Activated T-cell treated with anti-CD3 and anti-CD28 coated beads for 24 hours (primary cell): ENCODE results near the gene CHRNE.
A peak's percentile ranks its signal among the peaks of the same experiment; 100 is the strongest.
"Not testable (repeated sequence)": the region's sequence is repeated elsewhere in the genome, so short reads cannot be mapped to it uniquely, and the experiment has no call there.

Source experiments
- DNase-seq: peaks from one replicate; pipeline ENCODE4 v3.0.0-alpha.2; 2020; ENCODE audit warnings: low read depth

The CHRNE gene

DNA sequence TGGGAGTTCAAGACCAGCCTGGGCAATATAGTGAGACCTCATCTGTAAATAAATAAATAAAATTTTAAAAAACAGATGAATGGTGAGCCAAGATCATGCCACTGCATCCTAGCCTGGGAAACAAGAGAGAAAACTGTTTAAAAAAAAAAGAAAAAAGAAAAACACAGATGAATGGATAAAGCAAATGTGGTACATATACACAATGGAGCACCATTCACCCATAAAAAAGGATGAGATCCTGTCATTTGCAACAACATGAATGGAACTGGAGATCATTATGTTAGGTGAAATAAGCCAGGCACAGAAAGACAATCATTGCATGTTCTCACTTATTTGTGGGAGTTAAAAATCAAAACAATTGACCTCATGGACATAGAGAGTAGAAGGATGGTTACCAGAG, 3.7 kb upstream of the CHRNE start:
- DNase-seq: not testable (repeated sequence)

GRCh38 chr17:4902540-4902939, 358 bp downstream of the CHRNE start:
- no peak for DNase-seq

- no peak for DNase-seq
These were observed 1.1 kb downstream of the CHRNE start for GRCh38 chr17:4901648-4902344.

DNA sequence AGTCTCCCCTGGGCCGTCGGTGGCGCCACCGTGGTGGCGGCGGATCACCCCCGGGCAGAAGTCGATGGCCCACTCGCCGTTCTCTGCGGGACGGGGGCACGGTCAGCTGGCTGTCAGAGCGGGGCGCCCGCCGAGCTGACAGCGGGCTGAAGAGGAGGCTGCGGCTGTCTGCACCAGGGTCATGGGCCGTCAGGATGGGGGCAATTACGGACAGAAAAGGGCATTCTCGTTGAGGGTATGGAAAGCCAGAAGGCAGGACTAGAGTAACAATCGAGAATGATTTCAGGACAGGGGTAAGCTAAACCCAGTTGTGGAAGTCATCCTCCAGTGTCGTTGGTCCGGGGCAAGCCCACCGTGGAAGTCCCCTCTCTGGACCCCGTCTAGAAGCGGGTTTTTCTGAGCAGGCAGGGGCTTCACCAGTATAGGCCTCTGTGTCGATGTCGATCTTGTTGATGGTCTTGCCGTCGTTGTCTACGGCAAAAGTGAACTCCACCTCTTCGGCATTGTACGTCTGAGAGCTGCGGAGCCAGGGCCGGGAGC, 1.7 kb downstream of the CHRNE start:
- DNase-seq: no peak

- peak; percentile 12 for DNase-seq
These were observed 2.4 kb downstream of the CHRNE start for GRCh38 chr17:4900231-4901107.

DNA sequence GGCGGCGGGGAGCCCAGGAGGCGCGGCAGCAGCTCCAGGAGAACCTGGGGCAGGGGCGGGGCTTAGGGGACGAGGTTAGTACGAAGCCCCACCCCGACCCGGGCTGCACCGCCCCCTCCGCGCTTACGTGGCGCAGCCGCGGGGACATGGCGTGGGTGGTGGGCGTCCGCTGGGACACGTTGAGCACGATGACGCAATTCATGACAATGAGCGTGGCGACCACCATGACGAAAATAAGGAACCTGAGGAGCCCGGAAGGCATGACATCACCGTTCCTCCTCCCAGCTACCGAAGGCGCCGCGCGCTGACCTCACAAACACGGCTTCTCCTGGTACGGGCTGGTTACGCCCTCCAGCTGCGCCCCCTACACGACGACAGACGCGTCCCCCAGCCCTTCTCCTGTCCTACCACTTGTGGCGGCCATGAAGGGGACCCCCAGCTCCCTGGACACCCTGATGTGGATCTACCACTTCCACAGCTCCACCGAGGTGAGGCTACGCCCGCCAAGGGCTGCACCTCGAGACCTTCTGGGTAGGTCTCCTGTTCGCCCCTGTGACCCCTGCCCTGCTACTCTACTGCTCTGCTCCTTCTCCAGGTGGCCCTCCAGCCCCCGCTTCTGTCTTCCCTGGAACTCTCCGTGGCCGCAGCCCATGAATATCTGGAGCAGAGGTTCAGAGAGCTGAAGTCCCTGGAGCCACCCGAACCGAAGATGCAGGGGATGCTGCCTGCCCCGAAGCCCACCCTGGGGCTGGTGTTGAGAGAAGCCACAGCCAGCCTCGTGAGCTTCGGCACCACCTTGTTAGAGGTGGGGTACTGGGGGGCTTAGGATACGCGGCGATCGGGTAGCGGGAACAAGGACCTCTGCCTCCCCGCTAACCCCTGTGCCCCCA, 3.3 kb downstream of the CHRNE start, which contains the start of gene C17orf107:
Gene C17orf107, plus strand, starts transcription at position 196 of the 890 bp plus-strand sequence. Its CDS starts 227 bp downstream, at position 423.
- DNase-seq: peak; percentile 91

DNA sequence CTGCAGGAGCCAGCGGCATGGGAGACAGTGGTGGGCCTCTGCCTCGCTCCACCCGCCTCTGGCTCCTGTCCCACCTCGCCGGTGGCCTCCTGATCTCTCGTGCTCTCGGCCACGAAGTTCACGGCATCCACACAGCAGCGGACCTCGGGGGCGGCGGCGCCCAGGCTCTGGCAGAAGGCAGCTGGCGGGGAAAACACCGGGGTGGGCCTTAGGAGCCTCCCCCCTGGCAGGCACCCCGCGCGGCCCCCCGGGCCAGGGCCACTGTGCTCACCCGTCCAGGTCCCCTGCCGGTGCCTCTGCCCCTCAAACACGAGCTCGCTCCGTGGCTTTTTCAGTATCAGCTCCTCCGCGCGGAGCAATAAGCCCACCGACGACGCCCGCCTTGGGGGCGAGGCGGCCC, 4.0 kb downstream of the CHRNE start:
- DNase-seq: no peak

- DNase-seq: no peak
These were observed 4.5 kb downstream of the CHRNE start for GRCh38 chr17:4898351-4898750.

DNA sequence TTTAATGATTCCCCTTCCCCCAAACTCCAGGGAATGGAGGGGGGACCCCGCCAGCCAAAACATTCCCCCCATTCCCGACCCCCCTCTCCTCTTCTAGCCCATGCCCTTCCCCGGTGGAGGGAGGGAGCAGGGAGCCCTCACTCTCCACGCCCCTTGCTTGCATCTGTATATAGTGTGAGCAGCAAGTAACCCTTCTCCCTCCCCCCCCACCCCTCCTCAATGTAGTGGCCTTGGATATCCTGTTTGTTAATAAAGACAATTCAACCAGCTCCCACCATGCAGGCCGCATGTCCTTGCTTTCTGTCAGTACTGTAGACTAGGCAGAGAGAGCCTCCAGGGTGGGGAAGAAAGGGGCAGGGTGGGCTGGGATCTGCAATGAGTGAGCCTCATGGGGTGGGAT, 5.1 kb downstream of the CHRNE start:
- no peak for DNase-seq

DNA sequence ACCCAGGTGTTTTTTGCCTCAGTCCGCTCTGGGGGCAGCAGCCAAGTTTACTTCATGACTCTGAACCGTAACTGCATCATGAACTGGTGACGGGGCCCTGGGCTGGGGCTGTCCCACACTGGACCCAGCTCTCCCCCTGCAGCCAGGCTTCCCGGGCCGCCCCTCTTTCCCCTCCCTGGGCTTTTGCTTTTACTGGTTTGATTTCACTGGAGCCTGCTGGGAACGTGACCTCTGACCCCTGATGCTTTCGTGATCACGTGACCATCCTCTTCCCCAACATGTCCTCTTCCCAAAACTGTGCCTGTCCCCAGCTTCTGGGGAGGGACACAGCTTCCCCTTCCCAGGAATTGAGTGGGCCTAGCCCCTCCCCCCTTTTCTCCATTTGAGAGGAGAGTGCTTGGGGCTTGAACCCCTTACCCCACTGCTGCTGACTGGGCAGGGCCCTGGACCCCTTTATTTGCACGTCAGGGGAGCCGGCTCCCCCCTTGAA, 5.7 kb downstream of the CHRNE start:
- DNase-seq: no peak

DNA sequence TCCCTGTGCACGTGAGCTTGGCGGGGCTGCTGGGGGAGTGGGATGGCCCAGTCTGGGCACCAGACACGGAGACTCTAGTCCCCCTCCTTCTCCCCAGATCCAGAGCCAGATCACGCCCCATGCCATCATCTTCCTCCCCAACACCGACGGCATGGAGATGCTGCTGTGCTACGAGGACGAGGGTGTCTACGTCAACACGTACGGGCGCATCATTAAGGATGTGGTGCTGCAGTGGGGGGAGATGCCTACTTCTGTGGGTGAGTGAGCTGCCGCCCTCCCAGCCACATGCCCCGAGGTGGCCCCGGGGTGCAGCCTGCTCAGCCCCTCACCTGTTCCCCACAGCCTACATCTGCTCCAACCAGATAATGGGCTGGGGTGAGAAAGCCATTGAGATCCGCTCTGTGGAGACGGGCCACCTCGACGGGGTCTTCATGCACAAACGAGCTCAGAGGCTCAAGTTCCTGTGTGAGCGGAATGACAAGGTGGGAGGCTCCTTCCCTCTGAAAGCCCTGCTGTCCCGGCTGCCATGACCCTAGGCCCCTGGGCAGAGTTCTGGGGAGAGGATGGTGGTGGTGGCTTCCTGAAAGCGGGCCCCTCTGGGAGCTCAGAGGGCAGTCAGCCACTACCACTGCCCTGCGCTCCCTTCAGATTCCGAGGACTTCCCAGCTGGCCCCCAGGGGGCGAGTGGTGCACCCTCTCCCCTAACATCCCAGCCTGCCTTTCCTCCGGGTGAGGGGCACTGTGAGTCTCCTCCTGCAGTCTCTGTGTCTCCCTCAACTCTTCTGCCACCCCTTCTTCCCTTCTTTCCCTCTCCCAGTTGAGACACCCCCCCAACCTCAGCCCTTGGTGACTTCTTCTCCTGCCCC, 6.3 kb downstream of the CHRNE start:
- no peak for DNase-seq

DNA sequence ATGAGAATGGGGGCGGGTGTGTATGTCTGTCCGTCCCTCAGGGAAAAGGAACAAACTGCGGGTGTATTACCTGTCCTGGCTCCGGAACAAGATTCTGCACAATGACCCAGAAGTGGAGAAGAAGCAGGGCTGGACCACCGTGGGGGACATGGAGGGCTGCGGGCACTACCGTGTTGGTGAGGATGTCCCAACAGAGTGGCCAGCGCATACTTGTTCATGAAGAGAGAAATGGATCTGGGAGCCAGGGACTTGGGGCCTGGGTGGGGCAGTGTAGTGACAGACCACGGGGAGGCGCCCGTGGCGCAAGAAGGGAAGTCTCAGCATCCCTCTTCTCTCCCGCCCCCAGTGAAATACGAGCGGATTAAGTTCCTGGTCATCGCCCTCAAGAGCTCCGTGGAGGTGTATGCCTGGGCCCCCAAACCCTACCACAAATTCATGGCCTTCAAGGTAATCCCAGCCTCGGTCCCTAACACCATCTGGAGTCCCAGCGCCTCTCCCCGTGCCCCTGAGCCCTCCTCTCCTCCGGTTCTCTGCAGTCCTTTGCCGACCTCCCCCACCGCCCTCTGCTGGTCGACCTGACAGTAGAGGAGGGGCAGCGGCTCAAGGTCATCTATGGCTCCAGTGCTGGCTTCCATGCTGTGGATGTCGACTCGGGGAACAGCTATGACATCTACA, 7.1 kb downstream of the CHRNE start:
- DNase-seq: no peak

DNA sequence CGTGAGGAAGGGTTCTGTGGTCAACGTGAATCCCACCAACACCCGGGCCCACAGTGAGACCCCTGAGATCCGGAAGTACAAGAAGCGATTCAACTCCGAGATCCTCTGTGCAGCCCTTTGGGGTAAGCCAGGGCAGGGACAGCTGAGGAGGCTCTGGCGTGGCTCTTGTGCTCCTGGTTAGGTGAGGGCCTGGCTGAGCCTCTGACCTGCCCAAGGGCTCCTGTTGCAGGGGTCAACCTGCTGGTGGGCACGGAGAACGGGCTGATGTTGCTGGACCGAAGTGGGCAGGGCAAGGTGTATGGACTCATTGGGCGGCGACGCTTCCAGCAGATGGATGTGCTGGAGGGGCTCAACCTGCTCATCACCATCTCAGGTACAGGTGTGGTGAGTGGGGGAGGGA, 7.8 kb downstream of the CHRNE start:
- no peak for DNase-seq

- no peak for DNase-seq
These were observed 9.0 kb downstream of the CHRNE start for GRCh38 chr17:4893721-4894560.

GRCh38 chr17:4893272-4893671, 9.6 kb downstream of the CHRNE start:
- DNase-seq: no peak

DNA sequence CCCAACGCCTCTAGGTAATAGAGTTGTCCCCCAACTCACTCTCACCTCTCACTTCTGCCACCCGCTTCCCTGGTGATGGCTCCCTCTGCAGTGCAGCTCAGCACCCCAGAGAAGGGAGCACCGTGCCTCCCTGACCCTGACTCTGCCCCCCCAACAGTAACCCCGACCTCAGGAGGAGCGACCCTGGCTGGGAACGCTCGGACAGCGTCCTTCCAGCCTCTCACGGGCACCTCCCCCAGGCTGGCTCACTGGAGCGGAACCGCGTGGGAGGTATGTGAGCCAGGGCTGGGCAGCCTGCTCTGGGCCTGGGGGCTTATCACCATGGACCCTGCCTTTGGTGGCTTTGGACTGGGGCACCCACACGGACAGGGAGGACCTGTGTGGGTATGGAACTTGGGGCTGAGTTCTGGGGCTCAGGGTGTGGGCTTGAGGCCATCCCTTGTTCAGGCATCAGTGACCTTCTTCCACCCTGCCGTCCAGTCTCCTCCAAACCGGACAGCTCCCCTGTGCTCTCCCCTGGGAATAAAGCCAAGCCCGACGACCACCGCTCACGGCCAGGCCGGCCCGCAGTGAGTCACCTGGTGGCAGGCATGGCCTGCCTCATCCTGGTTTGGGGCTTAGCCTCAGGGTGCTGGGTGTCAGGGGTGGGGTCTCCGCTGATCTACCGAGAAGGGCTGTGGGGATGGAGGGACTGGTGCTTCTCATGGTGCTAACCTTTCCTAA, 10.2 kb downstream of the CHRNE start:
- no peak for DNase-seq

DNA sequence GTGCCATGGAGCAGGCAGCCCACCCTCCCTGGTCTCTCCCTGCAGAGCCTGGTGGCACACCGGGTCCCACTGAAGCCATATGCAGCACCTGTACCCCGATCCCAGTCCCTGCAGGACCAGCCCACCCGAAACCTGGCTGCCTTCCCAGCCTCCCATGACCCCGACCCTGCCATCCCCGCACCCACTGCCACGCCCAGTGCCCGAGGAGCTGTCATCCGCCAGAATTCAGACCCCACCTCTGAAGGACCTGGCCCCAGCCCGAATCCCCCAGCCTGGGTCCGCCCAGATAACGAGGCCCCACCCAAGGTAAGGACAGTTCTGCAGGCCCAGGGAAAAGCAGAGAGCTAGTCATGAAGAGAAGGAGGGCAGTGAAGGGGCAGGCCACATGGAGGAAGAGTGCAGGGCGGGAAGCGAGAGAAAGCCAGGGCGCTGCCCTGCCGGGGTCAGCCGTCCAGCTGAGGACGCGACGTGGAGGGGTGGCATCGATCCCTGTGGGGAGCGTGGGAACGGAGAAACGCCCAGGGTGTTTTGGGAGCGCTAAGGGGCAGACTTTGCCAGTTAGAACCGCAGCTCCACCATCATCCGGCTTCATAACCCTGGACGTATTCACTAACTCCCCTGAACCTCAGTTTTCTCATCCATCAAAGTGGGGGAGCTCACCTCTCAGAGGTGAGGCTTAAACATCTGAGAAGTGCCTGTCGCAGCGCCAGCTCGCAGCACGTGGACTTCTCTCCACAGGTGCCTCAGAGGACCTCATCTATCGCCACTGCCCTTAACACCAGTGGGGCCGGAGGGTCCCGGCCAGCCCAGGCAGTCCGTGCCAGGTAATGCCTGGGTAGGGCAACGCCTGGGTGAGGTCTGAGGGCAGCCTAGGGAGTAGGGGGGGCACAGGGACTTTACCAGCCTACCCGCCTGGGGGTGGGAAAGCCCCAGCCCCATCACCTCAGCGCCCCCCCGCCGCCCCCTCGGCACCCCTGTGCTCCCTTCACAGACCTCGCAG, 11.2 kb downstream of the CHRNE start:
- DNase-seq: no peak
